Activated CD4-positive, alpha-beta memory T cell treated with anti-CD3 and anti-CD28 coated beads, Interleukin-2, amount 10 ng/mL, durations not matched to agents 7 days and 5 days (primary cell): Measurements from ENCODE around the gene NHS. TPM values are rescaled to one million over a fixed set of nuclear protein-coding genes. Genes with fewer than 3 reads are reported as not detected.

Experiments
- CTCF ChIA-PET: fragments of 350-600 bp; sonication (Branson Sonifier 250); formaldehyde crosslinking; loops from one replicate; lab custom pipeline; 2021; ENCODE audit warnings: antibody characterized with exemption, inconsistent platforms; lab: Charles Lee
- POLR2A ChIA-PET: fragments of 350-600 bp; sonication (Branson Sonifier 250); formaldehyde crosslinking; loops from one replicate; lab custom pipeline; 2021; ENCODE audit warnings: antibody characterized with exemption; lab: Charles Lee
- DNase-seq: peaks from one replicate; pipeline ENCODE4 v3.0.0-alpha.2; 2020
- H3K27ac Mint-ChIP-seq: one replicate; pipeline ENCODE4 v1.8.0; 2021; ENCODE audit warnings: mild to moderate bottlenecking, mixed read lengths
- H3K27me3 Mint-ChIP-seq: one replicate; pipeline ENCODE4 v1.8.0; 2021; ENCODE audit warnings: mixed read lengths
- H3K36me3 Mint-ChIP-seq: one replicate; pipeline ENCODE4 v1.8.0; 2021; ENCODE audit warnings: low read depth, mixed read lengths
- H3K4me1 Mint-ChIP-seq: one replicate; pipeline ENCODE4 v1.8.0; 2021; ENCODE audit warnings: mixed read lengths
- H3K4me3 Mint-ChIP-seq: one replicate; pipeline ENCODE4 v1.8.0; 2021; ENCODE audit warnings: mild to moderate bottlenecking, mixed read lengths
- H3K9me3 Mint-ChIP-seq: one replicate; pipeline ENCODE4 v1.8.0; 2021; ENCODE audit warnings: mixed read lengths
- total RNA-seq, 2 experiments: library from RNA; stranded (reverse); gene quantifications; one replicate each; pipeline ENCODE4 v1.2.3, GENCODE V29; 2021

NHS gene
- total RNA-seq, 2 experiments from 2014 or later, result 0.43 to 0.71 TPM

DNA sequence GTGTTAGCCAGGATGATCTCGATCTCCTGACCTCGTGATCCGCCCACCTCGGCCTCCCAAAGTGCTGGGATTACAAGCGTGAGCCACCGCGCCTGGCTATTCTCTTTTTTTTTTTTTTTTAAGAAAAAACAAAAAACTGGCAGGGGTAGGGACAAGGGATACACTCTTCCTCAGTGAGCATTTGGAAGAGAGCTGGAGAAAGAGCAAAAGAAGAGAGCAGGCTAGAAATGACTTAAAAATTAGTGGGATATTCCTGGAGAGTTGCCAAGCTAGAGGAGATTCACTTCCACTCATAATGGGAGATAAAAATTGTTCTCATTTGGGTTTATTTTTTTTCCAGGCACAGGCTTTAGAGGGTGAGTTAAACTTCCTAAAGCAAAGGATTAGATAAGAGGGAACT is 222.3 kb downstream of the NHS start:
- ChIA-PET POLR2A (no interaction called here), CTCF (no interaction called here)
- peaks cover 7% of the 10 kb centered on the region for H3K4me1 Mint-ChIP-seq
- H3K36me3 Mint-ChIP-seq, result no peaks in the 10 kb centered on the region
- H3K27ac Mint-ChIP-seq, result no peak overlapping the region
- H3K4me3 Mint-ChIP-seq, result no peak overlapping the region
- H3K27me3 Mint-ChIP-seq, result peaks cover 8% of the 10 kb centered on the region
- no peak for DNase-seq
- H3K9me3 Mint-ChIP-seq, result no peaks in the 10 kb centered on the region

- POLR2A ChIA-PET, result no interaction called here
- no peaks in the 10 kb centered on the region for H3K36me3 Mint-ChIP-seq
- no peak overlapping the region for H3K4me3 Mint-ChIP-seq
- peaks cover 8% of the 10 kb centered on the region for H3K27me3 Mint-ChIP-seq
- H3K27ac Mint-ChIP-seq, result no peak overlapping the region
- H3K9me3 Mint-ChIP-seq, result no peaks in the 10 kb centered on the region
- peaks cover 7% of the 10 kb centered on the region for H3K4me1 Mint-ChIP-seq
- CTCF ChIA-PET, result no interaction called here
- DNase-seq, result no peak
Measured at GRCh38 chrX:17597836-17598439, 222.9 kb downstream of the NHS start.

DNA sequence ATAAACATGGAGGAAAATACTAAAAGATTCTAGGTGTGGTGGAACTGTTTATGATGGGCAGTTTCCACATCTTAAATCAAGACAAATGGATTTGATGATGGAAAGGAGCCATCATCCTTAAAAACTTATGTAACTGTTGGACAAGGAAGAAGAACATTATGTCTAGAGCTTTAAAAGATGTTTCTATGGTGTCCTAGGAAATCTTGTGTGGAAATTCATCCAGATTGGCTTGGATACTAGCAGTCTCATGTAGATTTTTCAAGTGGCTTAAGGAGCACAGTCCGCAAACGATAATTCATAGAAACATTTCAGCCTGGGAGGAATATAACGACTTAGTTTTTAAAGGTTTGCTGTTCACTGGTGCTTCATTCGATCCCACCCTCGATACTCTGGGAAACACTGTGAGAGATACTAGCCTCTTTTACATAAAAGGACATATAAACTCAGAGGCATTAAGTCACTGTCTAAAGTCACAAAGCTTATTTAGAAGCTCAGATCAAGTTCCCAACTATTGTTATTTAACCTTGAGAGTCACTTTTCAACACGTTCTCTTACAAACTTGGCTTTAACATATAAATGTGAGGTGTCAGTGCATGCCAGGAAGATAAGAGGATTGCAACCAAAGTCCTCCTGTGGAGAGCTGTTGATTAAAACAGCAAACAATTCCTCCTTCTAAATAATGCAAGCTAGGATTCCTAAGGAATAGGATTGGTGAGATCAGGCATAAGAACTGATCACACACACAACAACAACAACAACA is 226.6 kb downstream of the NHS start:
- H3K27ac Mint-ChIP-seq, result no peak overlapping the region
- no peak for DNase-seq
- no peaks in the 10 kb centered on the region for H3K36me3 Mint-ChIP-seq
- H3K4me3 Mint-ChIP-seq, result no peak overlapping the region
- no peaks in the 10 kb centered on the region for H3K9me3 Mint-ChIP-seq
- H3K4me1 Mint-ChIP-seq, result no peaks in the 10 kb centered on the region
- peaks cover 8% of the 10 kb centered on the region for H3K27me3 Mint-ChIP-seq
- CTCF ChIA-PET, result no interaction called here
- POLR2A ChIA-PET, result no interaction called here

GRCh38 chrX:17602245-17602644 is 227.2 kb downstream of the NHS start:
- H3K9me3 Mint-ChIP-seq, result no peaks in the 10 kb centered on the region
- POLR2A ChIA-PET, result no interaction called here

DNA sequence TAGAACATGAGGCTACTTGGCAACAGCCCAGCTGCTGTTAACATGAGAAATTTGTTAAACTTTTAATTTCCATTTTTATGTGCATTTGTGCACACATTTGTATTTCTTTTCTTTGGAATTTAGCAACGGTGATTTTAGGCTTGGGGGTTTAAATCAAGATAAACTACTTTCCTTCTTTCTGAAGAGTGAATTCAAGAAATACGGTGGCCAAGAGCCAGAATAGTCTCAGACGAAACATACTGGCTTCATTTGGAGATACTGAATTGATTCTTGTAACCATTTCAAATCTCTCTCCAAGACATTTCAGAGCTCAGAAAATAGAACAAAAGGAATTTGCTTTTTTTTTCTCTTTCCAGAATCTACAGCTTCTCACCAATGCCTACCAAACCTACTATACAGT is 228.2 kb downstream of the NHS start:
- CTCF ChIA-PET, result no interaction called here
- Mint-ChIP-seq H3K4me1 (no peaks in the 10 kb centered on the region), H3K27ac (no peak overlapping the region), H3K36me3 (no peaks in the 10 kb centered on the region), H3K27me3 (peaks cover 8% of the 10 kb centered on the region), H3K9me3 (no peaks in the 10 kb centered on the region), H3K4me3 (no peak overlapping the region)
- POLR2A ChIA-PET, result no interaction called here
- no peak for DNase-seq

More at GRCh38 chrX:17602245-17602644, 227.2 kb downstream of the NHS start:
- DNase-seq, result no peak
- Mint-ChIP-seq H3K27ac (no peak overlapping the region), H3K27me3 (peaks cover 8% of the 10 kb centered on the region), H3K4me3 (no peak overlapping the region), H3K4me1 (no peaks in the 10 kb centered on the region), H3K36me3 (no peaks in the 10 kb centered on the region)
- CTCF ChIA-PET, result no interaction called here

DNA sequence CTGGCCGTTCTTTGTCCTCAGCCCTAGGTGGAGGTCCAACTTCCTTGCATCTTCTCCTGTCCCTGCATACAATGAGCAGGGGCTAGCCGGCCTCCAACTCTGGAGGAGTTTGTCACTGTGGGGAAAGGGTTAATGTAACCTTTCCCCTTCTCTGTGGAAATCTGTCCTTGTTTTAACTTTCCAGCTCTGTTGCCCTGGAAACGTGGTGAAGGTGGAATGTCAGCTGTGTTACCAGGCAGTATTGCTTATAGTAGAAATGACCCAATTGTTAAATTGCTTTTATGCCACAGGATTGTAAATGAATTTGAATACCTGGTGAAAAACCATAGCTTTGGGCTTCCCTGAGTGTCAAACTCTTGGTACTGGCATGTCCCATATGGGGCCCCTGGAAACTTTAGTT is 230.7 kb downstream of the NHS start:
- Mint-ChIP-seq H3K36me3 (no peaks in the 10 kb centered on the region), H3K9me3 (no peaks in the 10 kb centered on the region), H3K4me3 (no peak overlapping the region), H3K27ac (no peak overlapping the region), H3K4me1 (no peaks in the 10 kb centered on the region), H3K27me3 (peaks cover 7% of the 10 kb centered on the region)
- ChIA-PET POLR2A (no interaction called here), CTCF (no interaction called here)
- no peak for DNase-seq

GRCh38 chrX:17606231-17606630 is 231.2 kb downstream of the NHS start:
- no peak for DNase-seq
- CTCF ChIA-PET, result no interaction called here
- Mint-ChIP-seq H3K4me1 (no peaks in the 10 kb centered on the region), H3K9me3 (no peaks in the 10 kb centered on the region), H3K27me3 (peaks cover 4% of the 10 kb centered on the region), H3K36me3 (no peaks in the 10 kb centered on the region), H3K4me3 (no peak overlapping the region), H3K27ac (no peak overlapping the region)
- POLR2A ChIA-PET, result no interaction called here

- Mint-ChIP-seq H3K9me3 (no peaks in the 10 kb centered on the region), H3K27ac (no peak overlapping the region), H3K4me1 (peaks cover 6% of the 10 kb centered on the region), H3K4me3 (no peak overlapping the region), H3K27me3 (no peaks in the 10 kb centered on the region), H3K36me3 (no peaks in the 10 kb centered on the region)
- CTCF ChIA-PET, result no interaction called here
- DNase-seq, result no peak
- POLR2A ChIA-PET, result no interaction called here
Measured at GRCh38 chrX:17608888-17609287, 233.9 kb downstream of the NHS start.

DNA sequence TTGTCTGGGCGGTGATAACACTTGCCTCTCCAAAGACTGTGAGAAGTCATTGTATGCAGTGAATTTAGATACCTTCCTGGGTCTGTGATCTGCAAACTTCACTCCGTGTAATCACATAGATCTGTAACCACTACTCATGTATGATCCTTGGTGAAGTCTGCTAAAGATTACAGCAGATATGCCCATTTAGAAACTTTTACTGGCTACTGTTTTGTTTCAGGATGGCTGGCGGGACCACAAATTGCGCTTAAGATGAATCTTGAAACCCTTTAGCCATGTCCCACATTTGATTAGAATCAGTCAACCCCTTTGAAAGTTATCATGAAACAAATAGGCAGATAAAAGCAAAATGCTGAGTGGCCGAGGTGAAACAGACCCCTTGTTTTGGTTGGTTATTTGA is 235.8 kb downstream of the NHS start:
- H3K27ac Mint-ChIP-seq, result no peak overlapping the region
- ChIA-PET POLR2A (no interaction called here), CTCF (no interaction called here)
- no peaks in the 10 kb centered on the region for H3K27me3 Mint-ChIP-seq
- H3K9me3 Mint-ChIP-seq, result no peaks in the 10 kb centered on the region
- peaks cover 15% of the 10 kb centered on the region for H3K4me1 Mint-ChIP-seq
- H3K4me3 Mint-ChIP-seq, result no peak overlapping the region
- no peaks in the 10 kb centered on the region for H3K36me3 Mint-ChIP-seq
- DNase-seq, result no peak

- no peaks in the 10 kb centered on the region for H3K27me3 Mint-ChIP-seq
- H3K4me1 Mint-ChIP-seq, result peaks cover 15% of the 10 kb centered on the region
- POLR2A ChIA-PET, result no interaction called here
- H3K27ac Mint-ChIP-seq, result no peak overlapping the region
- peak; percentile 16 for DNase-seq
- CTCF ChIA-PET, result no interaction called here
- no peak overlapping the region for H3K4me3 Mint-ChIP-seq
- no peaks in the 10 kb centered on the region for H3K9me3 Mint-ChIP-seq
- no peaks in the 10 kb centered on the region for H3K36me3 Mint-ChIP-seq
Measured at GRCh38 chrX:17613979-17614588, 239.1 kb downstream of the NHS start.

DNA sequence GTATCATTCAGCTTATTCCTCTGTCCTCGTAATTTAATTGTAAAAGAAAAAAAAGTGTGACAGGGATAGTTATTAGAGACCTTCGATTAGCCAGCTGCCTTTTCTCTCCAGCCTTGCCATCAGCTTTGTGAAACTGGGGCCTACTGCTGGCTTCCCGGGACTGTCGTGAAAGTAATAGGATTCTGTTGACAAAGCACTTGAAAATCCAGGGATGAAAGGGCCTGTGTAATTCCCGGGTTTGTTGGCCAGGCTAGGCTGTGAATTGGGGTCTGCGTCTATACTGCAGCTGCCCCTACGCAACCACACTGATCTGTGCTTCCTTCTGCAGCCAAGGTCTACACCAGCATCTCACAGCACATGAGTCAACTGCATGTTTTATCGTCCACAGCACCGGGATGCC is 241.9 kb downstream of the NHS start:
- DNase-seq, result no peak
- H3K27me3 Mint-ChIP-seq, result no peaks in the 10 kb centered on the region
- ChIA-PET CTCF (no interaction called here), POLR2A (no interaction called here)
- no peaks in the 10 kb centered on the region for H3K36me3 Mint-ChIP-seq
- H3K27ac Mint-ChIP-seq, result no peak overlapping the region
- no peak overlapping the region for H3K4me3 Mint-ChIP-seq
- H3K9me3 Mint-ChIP-seq, result no peaks in the 10 kb centered on the region
- peaks cover 15% of the 10 kb centered on the region for H3K4me1 Mint-ChIP-seq

DNA sequence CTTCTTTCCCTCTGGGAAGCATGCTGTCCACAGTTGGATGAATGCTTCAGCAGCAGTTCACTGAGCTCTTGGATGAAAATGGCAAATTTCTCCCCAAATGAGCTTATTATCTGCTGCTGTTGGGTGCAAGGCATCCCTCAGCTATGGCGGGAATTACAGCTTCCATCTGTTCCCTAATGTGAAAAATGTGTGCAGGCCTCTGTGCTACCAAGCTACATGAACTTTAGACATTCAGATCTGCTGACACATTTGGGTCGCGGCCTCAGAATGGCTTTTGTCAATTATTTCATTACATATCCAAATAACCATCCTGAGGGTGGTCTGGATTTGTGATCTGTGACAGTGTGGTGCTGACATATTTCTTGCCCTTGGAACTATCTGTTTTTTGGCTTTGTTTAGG is 242.8 kb downstream of the NHS start:
- ChIA-PET CTCF (no interaction called here), POLR2A (no interaction called here)
- H3K9me3 Mint-ChIP-seq, result no peaks in the 10 kb centered on the region
- H3K4me3 Mint-ChIP-seq, result no peak overlapping the region
- peaks cover 12% of the 10 kb centered on the region for H3K4me1 Mint-ChIP-seq
- DNase-seq, result no peak
- H3K27me3 Mint-ChIP-seq, result no peaks in the 10 kb centered on the region
- no peak overlapping the region for H3K27ac Mint-ChIP-seq
- H3K36me3 Mint-ChIP-seq, result no peaks in the 10 kb centered on the region

- no peak overlapping the region for H3K27ac Mint-ChIP-seq
- CTCF ChIA-PET, result no interaction called here
- H3K4me1 Mint-ChIP-seq, result no peaks in the 10 kb centered on the region
Measured at GRCh38 chrX:17621566-17622270, 246.7 kb downstream of the NHS start.

More at GRCh38 chrX:17621566-17622270, 246.7 kb downstream of the NHS start:
- POLR2A ChIA-PET, result no interaction called here
- H3K27me3 Mint-ChIP-seq, result peaks cover 1% of the 10 kb centered on the region
- H3K9me3 Mint-ChIP-seq, result no peaks in the 10 kb centered on the region
- DNase-seq, result no peak
- no peaks in the 10 kb centered on the region for H3K36me3 Mint-ChIP-seq
- no peak overlapping the region for H3K4me3 Mint-ChIP-seq
